Prostate gland (tissue), 2 donors: ENCODE results near the gene HOXB7.

Source experiments
- POLR2A ChIP-seq: fragments of 450-650 bp; IDR thresholded peaks from one replicate; pipeline ENCODE4 v1.6.1; 2016; ENCODE audit warnings: antibody characterized with exemption, mild to moderate bottlenecking
- POLR2AphosphoS5 ChIP-seq: sonication (generic); formaldehyde crosslinking; IDR thresholded peaks from one replicate; pipeline ENCODE4 v1.6.1; 2017; ENCODE audit warnings: antibody characterized with exemption
- TF ChIP-seq, protein P1 (sequence below), 4 experiments: fragments of 200-600 bp in 2 of 4; fragments of 450-650 bp in 2 of 4; sonication (generic) in 2 of 4; IDR thresholded peaks; 1 replicate in 3 of 4; 2 replicates in 1 of 4; pipeline ENCODE4 v1.5.1; 2016 to 2019; ENCODE audit warnings: antibody characterized with exemption in 4 of 4, mild to moderate bottlenecking in 2 of 4, moderate library complexity in 2 of 4

DNA sequence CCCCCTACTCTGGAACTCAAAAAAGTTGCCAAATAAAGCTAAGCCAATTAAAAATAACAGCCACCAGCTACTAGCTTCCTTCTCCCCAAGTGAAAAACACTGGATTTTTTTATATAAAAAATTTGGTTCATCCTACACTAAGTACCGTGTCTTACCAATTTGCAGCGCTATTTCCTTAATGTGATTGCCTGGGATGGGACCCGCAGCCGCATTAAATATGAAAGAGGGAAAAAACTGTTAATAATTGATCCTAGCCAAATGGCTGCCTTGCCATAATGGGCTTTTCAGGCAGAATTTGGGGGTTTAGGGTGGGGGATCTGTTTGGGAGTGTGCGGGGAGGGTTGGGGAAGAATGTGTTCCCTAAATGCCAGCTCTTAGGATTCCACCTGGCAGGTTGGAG, 13.3 kb upstream of the HOXB7 start:
- TF ChIP-seq POLR2AphosphoS5 (no peak), POLR2A (no peak)
- TF ChIP-seq, protein P1, sequence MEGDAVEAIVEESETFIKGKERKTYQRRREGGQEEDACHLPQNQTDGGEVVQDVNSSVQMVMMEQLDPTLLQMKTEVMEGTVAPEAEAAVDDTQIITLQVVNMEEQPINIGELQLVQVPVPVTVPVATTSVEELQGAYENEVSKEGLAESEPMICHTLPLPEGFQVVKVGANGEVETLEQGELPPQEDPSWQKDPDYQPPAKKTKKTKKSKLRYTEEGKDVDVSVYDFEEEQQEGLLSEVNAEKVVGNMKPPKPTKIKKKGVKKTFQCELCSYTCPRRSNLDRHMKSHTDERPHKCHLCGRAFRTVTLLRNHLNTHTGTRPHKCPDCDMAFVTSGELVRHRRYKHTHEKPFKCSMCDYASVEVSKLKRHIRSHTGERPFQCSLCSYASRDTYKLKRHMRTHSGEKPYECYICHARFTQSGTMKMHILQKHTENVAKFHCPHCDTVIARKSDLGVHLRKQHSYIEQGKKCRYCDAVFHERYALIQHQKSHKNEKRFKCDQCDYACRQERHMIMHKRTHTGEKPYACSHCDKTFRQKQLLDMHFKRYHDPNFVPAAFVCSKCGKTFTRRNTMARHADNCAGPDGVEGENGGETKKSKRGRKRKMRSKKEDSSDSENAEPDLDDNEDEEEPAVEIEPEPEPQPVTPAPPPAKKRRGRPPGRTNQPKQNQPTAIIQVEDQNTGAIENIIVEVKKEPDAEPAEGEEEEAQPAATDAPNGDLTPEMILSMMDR (IDR thresholded peaks at IDR 0.05), result no peak
